NCI-H2107 treated with DMSO at 0.1 percent for 48 hours (cell line): ENCODE results near the gene GRIK1.

Source experiments
- DNase-seq: peaks from one replicate; lab custom pipeline; 2025; ENCODE audit not compliant: unreplicated experiment; lab: John Stamatoyannopoulos, UW

Gene GRIK1

GRCh38 chr21:29499229-29499628, 440.6 kb downstream of the GRIK1 start:
- no peak for DNase-seq

GRCh38 chr21:29496337-29496736, 443.5 kb downstream of the GRIK1 start:
- DNase-seq = no peak

- DNase-seq = no peak
These were observed 449.8 kb downstream of the GRIK1 start for GRCh38 chr21:29490016-29490415.

- no peak for DNase-seq
These were observed 452.6 kb downstream of the GRIK1 start for GRCh38 chr21:29487154-29487553.
